HG03039 (cell line): ENCODE results near the gene KLF13.
A peak's percentile ranks its signal among the peaks of the same experiment; 100 is the strongest.

Source experiments
- ATAC-seq: cut with Tn5 transposase; IDR thresholded peaks from one replicate; pipeline ENCODE4 v1.9.1; 2021; ENCODE audit warnings: mild to moderate bottlenecking, moderate library complexity; ENCODE audit not compliant: unreplicated experiment

Gene KLF13

DNA sequence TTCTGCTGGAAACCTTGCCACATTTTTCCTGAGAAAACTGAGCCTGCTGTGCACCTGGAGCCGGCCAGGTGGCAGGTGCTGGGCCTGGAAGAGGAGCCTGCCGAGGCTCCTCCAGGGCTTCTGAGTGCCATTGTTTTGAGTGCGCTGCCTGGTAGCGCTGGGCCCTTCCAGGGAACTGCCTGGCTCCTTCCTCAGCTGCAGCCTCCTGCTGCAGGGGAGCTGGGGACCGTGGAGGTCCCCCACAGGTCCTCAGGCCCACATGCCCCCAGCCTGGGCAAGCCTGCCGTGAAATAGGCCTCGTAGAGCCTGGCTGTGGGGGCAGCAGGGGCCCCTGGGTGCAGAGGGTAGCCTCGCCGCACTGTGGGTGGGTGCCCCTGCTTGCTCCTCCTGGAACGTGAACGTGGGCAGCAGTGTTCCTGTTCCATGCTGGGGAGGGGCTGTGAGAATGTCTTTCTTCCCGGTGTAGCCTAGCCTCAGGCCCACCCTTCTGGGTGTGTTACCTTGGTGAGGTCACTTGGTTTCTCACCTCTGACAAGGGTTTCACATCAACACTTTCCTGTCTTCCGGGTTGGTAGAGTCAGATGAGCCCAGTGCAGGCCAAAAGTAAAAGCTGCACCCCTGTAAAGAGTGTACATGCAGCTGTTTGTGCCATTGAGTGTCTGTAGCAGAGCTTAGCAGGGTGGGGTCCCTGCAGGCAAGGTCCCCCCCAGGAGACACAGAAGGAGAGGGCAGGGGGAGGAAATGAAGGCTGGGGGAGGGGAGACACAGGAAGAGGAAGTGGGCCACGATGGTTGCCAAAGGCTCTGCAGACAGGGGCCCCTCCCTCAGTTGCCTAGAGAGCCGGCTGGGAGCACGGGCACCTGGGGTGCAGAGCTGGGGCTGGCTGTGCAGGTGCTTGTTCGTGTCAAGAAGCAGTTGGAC, 34.5 kb downstream of the KLF13 start:
- peak; percentile 52 for ATAC-seq

DNA sequence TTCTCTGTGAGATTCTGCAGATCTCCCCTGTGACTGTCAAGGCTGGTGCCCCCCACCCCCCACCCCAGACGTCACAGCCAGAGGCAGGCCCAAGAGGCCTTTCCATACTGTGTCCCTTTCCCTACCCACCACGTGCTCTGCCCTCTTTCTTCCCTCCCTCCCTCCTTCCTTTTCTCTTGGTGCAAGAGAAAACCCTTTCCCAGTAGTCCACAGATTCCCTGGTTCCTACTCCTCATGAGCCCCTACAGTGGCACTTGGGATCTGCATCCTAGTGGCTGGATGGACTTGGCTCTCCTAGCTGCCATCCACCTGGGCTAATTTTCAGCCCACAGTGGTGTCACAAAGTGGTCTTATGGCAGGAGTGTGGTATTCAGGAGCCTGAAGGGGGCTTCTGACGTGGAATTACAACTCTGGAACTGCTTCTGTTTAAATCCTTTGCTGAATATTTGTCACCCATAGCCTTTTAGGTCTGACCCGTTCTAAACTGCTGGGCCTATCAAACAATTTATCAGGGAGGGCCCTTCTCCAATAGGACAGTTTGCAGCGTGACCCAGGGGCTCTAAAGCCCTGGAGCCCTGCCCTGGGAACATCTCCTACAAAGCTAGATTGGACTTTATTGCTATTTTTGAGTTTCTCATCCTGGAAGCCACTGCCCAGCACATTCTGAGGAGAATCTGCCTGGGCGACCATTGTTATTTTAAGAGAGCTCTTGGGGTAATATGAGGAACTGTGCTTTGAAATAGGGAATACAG, 35.3 kb downstream of the KLF13 start:
- no peak for ATAC-seq

DNA sequence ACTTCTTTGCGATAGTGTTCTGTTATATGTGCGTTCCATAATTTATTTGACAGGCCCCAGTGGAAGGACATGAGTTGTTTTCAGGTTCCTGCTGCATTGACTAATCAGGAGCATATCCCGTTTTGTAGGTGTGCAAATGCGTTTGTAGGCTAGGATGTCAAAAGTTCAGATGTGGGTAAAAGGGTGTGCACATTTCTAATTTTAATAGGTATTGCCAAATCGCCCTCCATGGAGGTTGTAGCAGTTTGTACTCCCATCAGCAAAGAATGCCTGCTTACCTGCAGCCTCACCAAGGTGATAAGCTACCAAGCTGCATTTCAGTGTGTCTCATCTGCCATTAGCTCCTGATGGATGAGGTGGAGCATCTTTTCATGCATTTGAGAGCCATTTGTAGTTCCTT, 36.3 kb downstream of the KLF13 start:
- no peak for ATAC-seq

DNA sequence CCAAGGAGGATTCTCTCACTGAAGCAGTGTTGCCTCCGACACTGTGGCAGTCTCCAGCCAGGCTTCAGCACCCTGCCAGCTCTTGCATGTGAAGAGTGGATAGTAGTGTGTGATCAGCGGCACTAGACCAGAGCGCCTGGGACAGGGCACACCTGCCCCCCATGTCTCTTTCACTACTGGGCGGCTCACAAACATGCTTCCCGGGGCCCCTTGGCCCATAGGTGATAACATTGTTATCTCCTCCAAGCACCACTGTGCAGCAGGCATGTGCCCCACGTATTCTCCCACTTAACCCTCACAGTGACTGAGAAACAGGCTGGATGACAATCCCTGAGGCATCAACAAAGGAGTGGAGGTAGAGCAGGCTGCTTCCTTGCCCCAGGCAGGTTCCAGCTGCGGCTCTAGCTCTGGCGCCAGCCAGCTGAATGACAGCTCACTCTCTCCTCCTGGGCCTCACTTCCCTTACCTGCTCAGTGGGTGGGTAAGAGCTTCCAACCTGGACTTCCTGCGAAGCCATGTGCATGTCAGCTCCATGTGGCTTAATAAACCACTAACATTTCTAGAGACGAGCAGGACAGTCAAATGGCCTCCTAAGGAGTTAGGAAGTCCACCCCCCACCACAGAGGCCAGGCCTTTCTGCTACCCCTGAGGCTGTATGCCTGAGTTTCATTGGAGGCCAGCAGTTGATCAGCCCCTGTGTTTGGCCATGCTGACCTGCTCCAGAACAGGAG, 37.8 kb downstream of the KLF13 start:
- no peak for ATAC-seq

DNA sequence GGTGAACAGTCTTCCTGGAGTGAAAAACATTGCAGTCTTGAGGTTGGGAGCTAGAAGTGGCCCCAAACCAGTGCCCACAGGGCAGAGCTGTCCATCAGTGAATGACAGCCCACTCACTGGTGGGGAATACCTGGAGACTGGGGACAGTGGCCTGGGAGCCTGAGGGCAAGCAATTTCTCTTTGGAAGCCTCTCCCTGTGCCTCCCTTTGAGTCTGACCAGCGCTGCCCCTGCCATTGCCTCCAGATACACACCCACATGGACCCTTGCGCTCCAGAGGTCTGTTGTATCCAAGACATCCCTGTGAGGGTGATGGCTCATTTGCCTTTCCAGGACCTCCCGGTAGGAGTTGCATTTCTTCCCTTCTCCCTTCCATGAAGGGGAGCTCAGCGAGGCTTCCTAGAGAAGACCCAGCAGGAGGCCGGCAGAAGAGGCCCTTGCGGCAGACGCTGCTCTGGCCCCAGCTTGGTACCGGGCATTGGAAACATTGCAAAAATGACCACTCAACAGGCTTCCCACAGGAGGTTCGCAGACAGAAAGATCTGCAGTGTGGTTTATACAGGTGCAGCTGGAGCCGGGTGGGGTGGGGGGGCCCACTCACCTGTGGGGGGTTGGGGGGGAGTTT, 38.5 kb downstream of the KLF13 start:
- no peak for ATAC-seq

DNA sequence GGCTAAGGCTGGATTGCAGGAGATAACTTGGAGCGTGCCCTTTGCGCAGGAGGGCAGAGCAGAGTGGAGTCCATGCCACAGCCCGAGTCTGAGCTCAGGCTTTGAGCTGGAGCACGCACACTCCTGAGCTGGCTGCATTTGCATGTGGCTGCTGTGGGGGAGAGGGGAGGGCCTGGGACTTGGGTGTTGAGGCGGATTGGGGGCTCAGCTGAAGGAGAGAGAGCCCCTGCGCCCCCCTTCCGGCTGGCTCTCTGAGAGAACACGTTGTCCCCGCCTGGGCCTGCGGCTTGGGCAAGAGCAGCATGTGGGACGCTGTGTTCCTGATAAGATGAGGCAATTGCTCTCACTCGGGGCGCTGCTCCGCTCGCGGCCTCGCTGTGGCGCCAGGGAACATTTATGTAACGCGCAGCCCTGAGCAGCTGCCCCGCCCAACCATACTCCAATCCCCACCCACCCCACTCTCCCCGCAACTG, 39.1 kb downstream of the KLF13 start:
- ATAC-seq, result peak; percentile 53

DNA sequence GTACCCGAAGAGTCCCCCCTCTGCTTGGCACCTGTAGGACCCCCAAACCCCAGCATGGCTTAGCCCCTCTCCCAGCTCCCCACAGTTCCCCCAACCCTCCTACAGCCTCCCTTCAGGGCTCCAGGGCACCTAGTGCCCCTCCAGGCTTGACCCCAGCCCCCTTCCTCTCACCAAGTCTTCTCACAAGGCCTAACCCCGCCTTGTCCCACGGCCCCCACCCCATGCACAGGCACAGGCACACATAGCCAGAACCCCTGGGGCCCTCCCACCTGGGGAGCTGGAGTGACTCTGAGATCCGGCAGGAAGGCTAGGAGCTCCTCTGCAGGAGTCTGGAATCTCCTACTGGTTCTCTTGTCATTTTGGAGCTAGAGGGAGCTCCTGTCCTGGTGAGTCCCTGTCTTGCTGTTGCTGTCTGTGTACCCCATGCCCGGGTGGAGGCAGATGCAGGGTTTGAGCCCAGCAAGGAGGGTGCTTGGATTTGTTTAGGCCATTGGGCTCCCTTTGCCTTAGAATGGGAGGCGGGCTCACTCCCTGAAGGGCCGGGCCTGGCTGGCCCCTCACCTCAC, 39.6 kb downstream of the KLF13 start:
- ATAC-seq, result no peak

DNA sequence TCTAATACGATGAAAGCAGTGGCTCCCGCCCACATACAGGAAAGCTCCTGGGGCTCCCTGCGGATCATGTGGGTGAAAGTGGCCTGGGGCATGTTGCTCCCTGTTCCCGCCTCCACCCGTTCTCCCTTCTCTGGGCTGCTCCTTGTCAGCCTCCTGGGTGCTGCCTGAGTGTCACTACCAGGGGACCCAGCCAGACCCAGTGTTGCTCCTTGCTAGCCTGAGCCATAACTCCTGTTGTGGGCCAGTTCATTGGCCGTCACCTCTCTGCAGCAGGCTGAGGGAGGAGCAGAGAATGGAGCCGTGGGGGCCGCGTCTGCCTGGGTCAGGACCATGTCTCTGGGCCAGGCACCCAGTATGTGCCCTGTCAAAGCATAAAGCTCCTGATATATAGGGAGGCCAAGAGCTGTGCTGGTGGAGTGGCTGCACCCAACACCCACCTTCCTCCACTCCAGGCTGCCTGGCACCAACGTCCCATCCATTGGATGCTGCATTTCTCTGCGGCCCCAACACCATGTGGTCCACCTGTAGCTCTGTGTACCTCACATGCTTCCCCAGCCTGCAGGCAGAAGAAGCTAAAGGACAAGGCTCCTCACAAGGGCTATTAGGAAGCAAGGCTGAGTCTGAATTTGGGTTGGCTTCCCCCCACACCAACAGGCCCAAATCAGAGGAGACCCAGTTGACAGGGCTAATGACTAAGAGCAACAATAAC, 40.5 kb downstream of the KLF13 start:
- ATAC-seq, result no peak

DNA sequence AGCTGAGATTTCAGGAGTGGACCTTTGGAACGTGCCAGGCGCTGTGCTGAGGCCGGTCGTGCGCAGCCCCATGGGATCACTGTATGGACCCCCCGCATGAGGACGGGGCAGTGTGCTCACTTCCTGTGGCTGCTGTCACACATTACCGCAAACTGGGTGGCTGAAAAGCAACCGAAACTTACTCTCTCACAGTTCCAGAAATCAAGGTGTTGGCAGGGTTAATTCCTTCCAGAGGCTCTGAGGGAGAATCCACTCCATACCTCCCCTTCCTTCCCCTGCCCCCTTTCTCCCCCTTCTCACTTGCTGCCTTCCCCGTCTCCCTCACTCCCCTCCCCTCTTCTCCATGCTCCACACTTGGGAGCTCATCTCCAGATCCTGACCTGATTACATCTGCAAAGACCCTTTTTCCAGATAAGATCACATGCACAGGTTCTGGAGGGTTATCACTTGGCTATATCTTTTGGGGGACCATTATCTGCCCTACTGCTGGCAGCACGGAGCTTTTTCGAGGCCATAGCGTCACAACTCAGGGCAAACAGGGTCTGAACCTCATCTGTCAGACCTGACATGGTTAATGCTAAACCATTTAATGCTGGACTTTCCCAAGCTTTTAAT, 41.2 kb downstream of the KLF13 start:
- ATAC-seq, result no peak

DNA sequence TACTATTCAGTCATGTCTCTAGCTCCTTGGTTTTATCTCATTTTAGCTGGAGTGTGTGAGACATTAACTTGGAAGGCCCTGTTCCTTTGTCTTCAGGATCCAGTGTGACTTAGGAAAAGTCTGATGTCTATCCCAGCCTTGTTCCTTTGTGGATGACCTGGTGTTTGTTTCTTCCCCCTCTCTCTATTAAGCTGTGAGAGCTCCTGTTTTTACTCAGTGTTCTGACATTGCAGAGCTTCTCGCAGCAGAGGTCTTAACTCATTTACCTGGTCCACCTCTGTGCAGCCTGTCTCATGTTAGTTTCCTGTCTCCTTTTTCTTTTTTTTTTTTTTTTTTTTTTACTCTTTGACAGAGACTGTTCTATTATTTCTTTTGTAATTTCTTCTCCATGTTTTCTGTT, 43.1 kb downstream of the KLF13 start:
- ATAC-seq, result no peak

DNA sequence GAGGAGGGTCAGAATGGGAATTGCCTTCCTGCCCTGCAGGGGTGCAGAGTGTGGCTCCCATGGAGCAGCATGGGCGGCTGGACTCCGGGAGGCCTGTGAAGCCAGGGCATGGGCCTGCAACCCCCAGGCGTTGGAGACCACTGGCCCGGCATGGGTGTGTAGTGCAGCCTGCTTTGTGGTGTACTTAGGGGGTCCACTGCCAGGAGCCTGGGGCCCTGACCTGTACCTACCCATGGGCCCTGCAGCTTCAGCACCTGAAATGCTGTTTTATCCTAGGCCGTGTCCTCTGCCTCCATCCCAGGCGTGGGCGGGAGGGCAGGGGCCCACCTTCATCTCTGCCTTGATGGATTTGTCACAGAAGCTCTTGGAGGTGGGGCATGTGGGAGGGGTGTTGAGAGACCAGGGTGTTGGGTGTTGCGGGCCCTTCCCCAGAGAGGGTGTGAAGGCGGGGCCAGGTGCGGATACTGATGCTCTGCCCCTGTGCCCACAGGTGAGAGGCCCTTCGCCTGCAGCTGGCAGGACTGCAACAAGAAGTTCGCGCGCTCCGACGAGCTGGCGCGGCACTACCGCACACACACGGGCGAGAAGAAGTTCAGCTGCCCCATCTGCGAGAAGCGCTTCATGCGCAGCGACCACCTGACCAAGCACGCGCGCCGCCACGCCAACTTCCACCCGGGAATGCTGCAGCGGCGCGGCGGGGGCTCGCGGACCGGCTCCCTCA, 45.0 kb downstream of the KLF13 start:
- ATAC-seq, result no peak

DNA sequence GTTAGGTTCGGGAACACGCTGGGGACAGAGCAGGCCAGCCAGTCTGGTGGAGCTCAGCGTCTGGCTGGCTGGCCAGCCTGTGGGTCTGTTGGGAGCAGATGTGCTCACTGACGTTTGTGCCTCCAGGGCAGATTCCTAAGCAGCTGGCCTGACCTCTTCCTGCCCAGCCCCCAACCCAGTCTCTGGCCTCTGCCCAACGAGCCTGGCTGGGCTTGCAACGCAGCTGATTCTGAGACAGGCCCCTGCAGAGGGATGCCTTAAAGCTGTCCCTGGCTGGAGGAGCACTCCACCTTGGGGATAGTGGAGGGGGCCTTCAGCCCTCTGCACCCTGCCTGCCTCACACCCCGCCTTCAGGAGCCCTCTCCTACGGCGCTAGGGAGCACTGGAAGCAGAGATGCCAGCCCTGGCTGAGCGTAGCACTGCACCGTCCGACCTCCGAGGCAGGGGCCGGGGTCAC, 46.0 kb downstream of the KLF13 start:
- no peak for ATAC-seq

DNA sequence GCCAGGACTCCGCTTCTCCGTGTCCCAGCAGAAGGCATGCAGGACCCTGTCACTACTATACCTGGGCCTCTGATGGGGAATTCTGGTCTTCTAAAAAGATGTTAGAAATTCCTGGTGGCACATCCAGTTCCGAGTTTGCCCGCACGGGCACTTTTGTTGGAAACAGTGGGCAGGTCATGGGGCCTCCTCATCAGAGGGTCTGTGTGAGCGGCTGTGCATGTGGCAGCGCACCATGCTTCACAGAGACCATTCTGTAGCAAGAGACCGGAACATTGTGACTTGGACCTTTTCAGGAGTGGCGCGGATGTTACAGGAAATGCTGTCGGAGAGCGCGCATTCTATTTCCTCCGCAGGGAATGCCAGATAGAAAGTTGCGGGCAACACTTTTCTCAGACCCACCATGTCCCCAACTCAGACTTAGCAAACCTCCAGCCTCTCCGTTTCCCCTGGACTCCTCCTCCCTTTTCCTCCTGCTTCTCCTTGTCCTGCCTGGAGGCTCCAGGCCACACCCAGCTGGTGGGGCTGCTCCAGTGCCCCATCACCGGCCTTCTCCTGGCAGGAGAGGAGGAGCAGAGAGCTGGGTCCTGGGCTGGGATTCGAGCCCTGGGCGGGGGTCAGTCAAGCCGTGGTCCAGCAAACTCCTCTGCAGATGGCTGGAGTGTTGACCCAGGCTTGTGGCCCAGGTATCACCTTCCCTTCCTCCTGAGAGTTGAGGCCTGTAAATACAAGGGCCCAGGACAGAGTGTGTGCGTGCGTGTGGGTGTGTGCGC, 46.6 kb downstream of the KLF13 start:
- no peak for ATAC-seq

DNA sequence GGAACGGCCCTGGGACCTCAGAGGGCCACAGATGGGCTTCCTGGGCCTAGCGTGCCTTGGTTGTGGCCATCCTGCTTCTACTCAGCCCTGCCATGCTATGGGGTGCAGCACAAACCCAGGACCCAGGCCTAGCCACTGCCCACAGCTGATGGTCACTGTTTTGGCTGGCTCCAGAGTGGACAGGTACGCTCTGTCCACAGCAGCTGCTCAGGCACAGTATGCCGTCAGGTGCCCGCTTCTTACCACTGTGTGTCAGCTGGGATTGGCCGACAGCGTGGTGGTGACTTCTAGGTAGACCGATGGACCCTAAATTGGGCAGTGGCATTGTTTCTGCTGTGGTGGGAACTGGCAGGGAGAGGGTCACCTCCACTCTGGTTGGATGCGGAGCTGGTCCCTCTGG, 47.3 kb downstream of the KLF13 start:
- no peak for ATAC-seq

DNA sequence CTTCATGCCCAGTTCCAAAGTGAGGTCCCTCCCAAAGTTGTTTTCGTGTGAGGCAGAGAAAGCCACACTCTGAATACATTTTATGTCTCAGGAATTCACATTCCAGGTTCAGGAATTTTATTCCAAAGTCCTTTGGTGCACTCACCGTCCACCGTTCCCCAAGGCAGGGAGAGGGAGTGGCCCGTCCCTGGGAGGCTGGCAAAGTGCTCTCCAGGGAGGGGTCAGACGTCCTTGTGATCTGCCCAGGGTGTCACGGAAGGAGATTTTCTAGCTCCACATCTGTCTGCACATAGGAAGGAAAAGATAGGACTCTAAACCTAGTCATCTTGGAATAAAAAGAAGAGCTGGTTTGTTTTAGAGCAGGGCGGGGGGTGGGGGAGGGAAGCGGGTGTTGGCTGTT, 47.9 kb downstream of the KLF13 start:
- ATAC-seq, result no peak

DNA sequence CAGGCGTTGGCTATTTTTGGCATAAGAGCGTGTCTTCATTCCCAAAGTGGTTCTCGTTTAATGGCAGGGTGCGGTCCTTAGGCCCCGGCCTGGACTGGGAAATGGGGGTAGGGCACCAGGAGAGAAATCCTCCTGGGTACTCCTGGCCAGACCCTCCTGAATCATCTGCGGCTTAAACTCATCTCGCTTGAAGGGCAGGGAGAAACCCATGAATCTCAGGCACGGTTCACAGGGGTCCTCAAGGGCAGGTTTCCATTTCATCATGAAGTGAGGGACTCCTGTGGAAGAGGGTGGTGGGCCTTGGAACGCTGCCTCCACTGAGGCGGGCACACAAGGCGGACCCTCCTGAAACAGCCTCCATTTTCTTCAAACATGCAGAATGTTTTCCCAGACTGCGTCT, 48.4 kb downstream of the KLF13 start:
- no peak for ATAC-seq

DNA sequence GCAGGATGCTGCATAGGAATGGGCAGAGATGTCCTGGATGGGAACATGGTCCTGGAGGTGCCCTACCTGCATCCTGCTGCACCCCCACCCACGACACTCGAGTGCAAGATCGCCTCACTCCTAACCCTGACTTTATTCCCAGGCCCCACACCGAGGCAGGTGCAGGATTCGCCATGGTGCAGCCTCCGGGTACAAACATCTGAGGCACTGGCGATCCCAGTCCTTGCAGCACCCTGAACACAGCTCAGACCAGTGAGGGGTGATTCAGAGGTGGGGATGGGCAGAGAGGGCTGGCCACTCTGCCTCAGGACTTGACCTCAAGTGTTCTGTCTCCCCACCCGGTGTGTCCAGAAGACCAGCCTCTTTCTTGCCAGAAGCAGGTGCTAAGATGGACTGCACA, 49.1 kb downstream of the KLF13 start:
- no peak for ATAC-seq

DNA sequence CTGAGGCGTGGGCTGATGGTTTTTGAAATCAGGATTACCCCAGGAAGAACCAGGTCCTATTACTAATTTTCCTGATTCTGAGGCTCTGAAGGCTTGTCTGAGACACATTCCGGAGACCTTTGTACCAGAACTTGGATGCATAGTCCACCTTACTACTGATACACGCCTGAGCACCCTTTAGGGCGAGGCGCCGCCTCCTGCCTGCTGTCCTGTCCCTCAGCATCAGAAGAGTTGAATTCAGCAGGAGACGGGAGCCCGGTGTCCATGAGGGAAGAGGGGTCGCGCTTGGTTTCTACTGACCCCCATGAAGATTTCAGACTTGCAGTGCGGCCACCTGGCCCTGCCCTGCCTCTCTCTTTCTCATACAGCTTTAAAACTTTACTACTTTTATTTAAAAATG, 49.9 kb downstream of the KLF13 start:
- ATAC-seq, result no peak
